Measurements from ENCODE around the gene RASA3.

DNA sequence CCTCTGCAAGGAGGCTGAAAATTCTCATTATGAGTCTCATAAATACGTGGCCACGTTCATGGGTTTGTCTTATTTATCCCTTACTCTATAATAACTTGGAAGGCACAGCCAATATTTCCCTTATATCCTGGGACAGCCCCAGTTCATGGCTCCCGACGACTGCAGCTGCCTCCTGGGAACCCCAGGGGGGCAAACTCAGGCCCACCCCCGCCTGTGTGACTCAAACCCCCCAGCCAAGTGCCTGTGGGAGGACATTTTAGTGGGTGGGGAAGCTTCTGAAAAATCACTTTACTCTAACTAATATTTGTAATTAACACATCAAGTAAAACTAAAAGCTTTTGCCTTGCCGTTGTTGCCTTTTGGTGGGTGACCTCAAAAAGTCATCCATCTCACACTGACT is 14.3 kb downstream of the RASA3 start:
- TF ChIP-seq, protein P1, sequence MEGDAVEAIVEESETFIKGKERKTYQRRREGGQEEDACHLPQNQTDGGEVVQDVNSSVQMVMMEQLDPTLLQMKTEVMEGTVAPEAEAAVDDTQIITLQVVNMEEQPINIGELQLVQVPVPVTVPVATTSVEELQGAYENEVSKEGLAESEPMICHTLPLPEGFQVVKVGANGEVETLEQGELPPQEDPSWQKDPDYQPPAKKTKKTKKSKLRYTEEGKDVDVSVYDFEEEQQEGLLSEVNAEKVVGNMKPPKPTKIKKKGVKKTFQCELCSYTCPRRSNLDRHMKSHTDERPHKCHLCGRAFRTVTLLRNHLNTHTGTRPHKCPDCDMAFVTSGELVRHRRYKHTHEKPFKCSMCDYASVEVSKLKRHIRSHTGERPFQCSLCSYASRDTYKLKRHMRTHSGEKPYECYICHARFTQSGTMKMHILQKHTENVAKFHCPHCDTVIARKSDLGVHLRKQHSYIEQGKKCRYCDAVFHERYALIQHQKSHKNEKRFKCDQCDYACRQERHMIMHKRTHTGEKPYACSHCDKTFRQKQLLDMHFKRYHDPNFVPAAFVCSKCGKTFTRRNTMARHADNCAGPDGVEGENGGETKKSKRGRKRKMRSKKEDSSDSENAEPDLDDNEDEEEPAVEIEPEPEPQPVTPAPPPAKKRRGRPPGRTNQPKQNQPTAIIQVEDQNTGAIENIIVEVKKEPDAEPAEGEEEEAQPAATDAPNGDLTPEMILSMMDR (IDR thresholded peaks at IDR 0.05; ENCODE audit: borderline replicate concordance, extremely low read depth, low read length, poor library complexity, severe bottlenecking), result no peak
- no peak for TF ChIP-seq EZH2 (IDR thresholded peaks at IDR 0.05; ENCODE audit: borderline replicate concordance, low read depth, low read length, severe bottlenecking)

All from DND-41 (cell line).